Heart right ventricle (tissue), 16 donors: ENCODE measurements around the gene ITIH3. TPM values are rescaled to one million over a fixed set of nuclear protein-coding genes. Genes with fewer than 3 reads are reported as not detected.

Source experiments
- ATAC-seq, 8 donors: fragments of 200-7000 bp; cut with Tn5 transposase; one replicate each; pipeline ENCODE4 v1.9.1; 2020; ENCODE audit warnings: mild to moderate bottlenecking in 8 of 8, moderate library complexity in 8 of 8, moderate number of reproducible peaks in 1 of 8
- DNase-seq, 2 donors: peaks; one replicate each; pipeline ENCODE4 v3.0.0-alpha.2; 2020
- H3K27ac ChIP-seq, 10 donors: fragments of 200-600 bp; sonication (generic) in 2 of 10; one replicate each; pipeline versions ENCODE4 v1.5.0 to v1.8.0; 2020 to 2022; ENCODE audit warnings: mild to moderate bottlenecking in 3 of 10
- H3K27me3 ChIP-seq, 7 donors: fragments of 200-600 bp; one replicate each; pipeline ENCODE4 v1.8.0; 2021 to 2022; ENCODE audit warnings: mild to moderate bottlenecking in 2 of 7
- H3K36me3 ChIP-seq, 9 donors: fragments of 200-600 bp; sonication (generic) in 1 of 9; one replicate each; pipeline versions ENCODE4 v1.5.0 to v1.8.0; 2020 to 2022; ENCODE audit warnings: mild to moderate bottlenecking in 2 of 9
- H3K4me1 ChIP-seq, 9 donors: fragments of 200-600 bp; sonication (generic) in 1 of 9; one replicate each; pipeline versions ENCODE4 v1.5.0 to v1.8.0; 2020 to 2022; ENCODE audit warnings: mild to moderate bottlenecking in 4 of 9
- H3K4me3 ChIP-seq, 10 donors: fragments of 200-600 bp; sonication (generic) in 2 of 10; one replicate each; pipeline versions ENCODE4 v1.5.0 to v1.8.0; 2020 to 2022; ENCODE audit warnings: mild to moderate bottlenecking in 7 of 10, moderate library complexity in 2 of 10
- H3K9me3 ChIP-seq, 11 donors: fragments of 200-600 bp in 10 of 11; sonication (generic) in 2 of 11; one replicate each; pipeline versions ENCODE4 v1.5.0 to v1.8.0; 2013 to 2022; ENCODE audit warnings: mild to moderate bottlenecking in 2 of 11, control low read depth in 1 of 11, moderate library complexity in 1 of 11
- CTCF ChIP-seq, 9 donors: fragments of 200-600 bp; sonication (generic) in 2 of 9; IDR thresholded peaks; one replicate each; pipeline versions ENCODE4 v1.5.0 to v1.8.0; 2021 to 2022; ENCODE audit warnings: antibody characterized with exemption in 9 of 9, mild to moderate bottlenecking in 5 of 9, moderate library complexity in 1 of 9
- WGBS, 2 donors: extraction: QIAGEN DNeasy Blood & Tissue Kit; methylation state at CpG; one replicate each; pipeline ENCODE4 v1.1.7; 2013; ENCODE audit warnings: inconsistent platforms in 1 of 2; 5-methylcytosine and 5-hydroxymethylcytosine counted together
- intact Hi-C, 10 donors: fragments of 100-400 bp; cut with DNase I; formaldehyde crosslinking; loops; one replicate each; pipeline versions ENCODE4 v1.11.1 to v1.14.2; 2022
- long read RNA-seq, 3 donors: library from polyadenylated mRNA; unstranded; transcript quantifications; one replicate each; pipeline ENCODE4 v2.0.0, GENCODE V29; 2020 to 2021
- polyA plus RNA-seq, 2 donors: library from polyadenylated mRNA; stranded (reverse); fragments of 200-250 nt; gene quantifications; one replicate each; pipeline ENCODE4 v1.2.3, GENCODE V29; 2013
- total RNA-seq, 10 donors: library from RNA; stranded (reverse); fragmentation: NEBNext Ultra II Directional in 3 of 10; extraction: Animal tissue kit (Norgen Biotek cat#: 25700) in 3 of 10; gene quantifications; one replicate each; pipeline versions ENCODE4 v1.2.1 to v1.2.4, GENCODE V29; 2021 to 2023
- donor health status: Arrhythmogenic right ventricular cardiomyopathy.
- donor health status: ischemic (EF 13 %, LVEDD 7.1; RV severe dilation, severe dysfunction).
- donor health status: healthy with polysubstance abuse.
- donor health status: DM: no; HTN: yes; CAD: no.
- donor health status: DM: no; HTN: no; CAD: no.
- donor health status: ischemic (EF 25% LVEDD 6.9; RV normal size, moderate dysfunction).
- donor health status: ischemic (EF 25% LVEDD 5.7; RV mildly dilated, moderate dysfunction).
- donor health status: healthy.
- donor health status: DM: yes; HTN: yes; CAD: no.
- donor health status: Ischemic cardiomyopathy.
- donor health status: ischemic (EF 35%, LVEDD 5.7; RV mildly dilated, moderate dysfunction).
- donor health status: nonischemic (EF 11% LVEDD 7.7; RV severe dilation, severe dysfunction).
- donor health status: DM: yes; HTN: yes; CAD: no.
- donor health status: PGD.
- donor health status: ischemic (EF 29% LVEDD 5.4; RV normal size, mild dysfunction).
- donor health status: nonischemic (EF 23%, LVEDD 6.1; RV moderate dilation, normal function).

ITIH3 gene
- total RNA-seq, result under 1 TPM; 0.13 to 0.97 (median 0.41) TPM
- 1 to 10 TPM; 1.0 to 1.3 TPM for polyA plus RNA-seq
- long read RNA-seq, donor 1, result 0 reads
- long read RNA-seq, donor 2, result 0 reads
- long read RNA-seq, donor 3, result 0 reads

- no peak for ATAC-seq
- WGBS, 2 donors, result 71 to 84% methylated on average over 10 of the region's 10 CpGs
- no peaks in the 10 kb centered on the region for H3K9me3 ChIP-seq
- intact Hi-C loops, result no loop called here
- H3K27ac ChIP-seq, result no peak within 1 kb of the TSS
- H3K4me1 ChIP-seq, result no peaks in the 10 kb centered on the region
- DNase-seq, result no peak
- H3K4me3 ChIP-seq, result no peak within 1 kb of the TSS
- peaks cover 0 to 3% (median 0%) of the 10 kb centered on the region in 7 donors for H3K27me3 ChIP-seq
- no peak for TF ChIP-seq CTCF (IDR thresholded peaks at IDR 0.05)
- H3K36me3 ChIP-seq, result no peaks in the 10 kb centered on the region
Measured at GRCh38 chr3:52794612-52795099, at the start of gene ITIH3. Gene ITIH3 (plus strand): TSS chr3:52794796. CDS start chr3:52794804, 8 bp downstream.

- H3K27ac ChIP-seq, result no peak overlapping the region
- H3K36me3 ChIP-seq, result peaks cover 0 to 100% (median 48%) of the 10 kb centered on the region in 9 donors
- no peaks in the 10 kb centered on the region for H3K4me1 ChIP-seq
- H3K4me3 ChIP-seq, result no peak overlapping the region
- WGBS, 2 donors, result 94 to 95% methylated on average over 3 of the region's 3 CpGs
- H3K27me3 ChIP-seq, result no peaks in the 10 kb centered on the region
- intact Hi-C loops, result no loop called here
- no peak for ATAC-seq
- no peaks in the 10 kb centered on the region for H3K9me3 ChIP-seq
- no peak for TF ChIP-seq CTCF (IDR thresholded peaks at IDR 0.05)
- DNase-seq, result no peak
Measured at GRCh38 chr3:52752045-52752660, 42.4 kb upstream of the ITIH3 start.

- H3K27ac ChIP-seq, result no peak overlapping the region
- no peak for TF ChIP-seq CTCF (IDR thresholded peaks at IDR 0.05)
- H3K27me3 ChIP-seq, result no peaks in the 10 kb centered on the region
- intact Hi-C loops, result no loop called here
- no peak overlapping the region for H3K4me3 ChIP-seq
- 94 to 96% methylated on average over 4 of the region's 4 CpGs for WGBS, 2 donors
- H3K9me3 ChIP-seq, result no peaks in the 10 kb centered on the region
- ATAC-seq, result no peak
- no peak for DNase-seq
- H3K36me3 ChIP-seq, result peaks cover 0 to 100% (median 47%) of the 10 kb centered on the region in 9 donors
- H3K4me1 ChIP-seq, result no peaks in the 10 kb centered on the region
Measured at GRCh38 chr3:52754373-52754772, 40.2 kb upstream of the ITIH3 start.

GRCh38 chr3:52756141-52756540, 38.5 kb upstream of the ITIH3 start:
- intact Hi-C loops, result no loop called here
- no peak for TF ChIP-seq CTCF (IDR thresholded peaks at IDR 0.05)

More at GRCh38 chr3:52756141-52756540, 38.5 kb upstream of the ITIH3 start:
- no peak overlapping the region for H3K27ac ChIP-seq
- no peaks in the 10 kb centered on the region for H3K27me3 ChIP-seq
- no peak for DNase-seq
- H3K36me3 ChIP-seq, result peaks cover 0 to 100% (median 44%) of the 10 kb centered on the region in 9 donors
- H3K4me3 ChIP-seq, result no peak overlapping the region
- no peak for ATAC-seq
- H3K9me3 ChIP-seq, result no peaks in the 10 kb centered on the region
- WGBS, 2 donors, result 97 to 98% methylated on average over 1 of the region's 1 CpG
- H3K4me1 ChIP-seq, result no peaks in the 10 kb centered on the region
